Tibial nerve (tissue), 4 donors: ENCODE results near the gene EMC9.

Experiments
- EP300 ChIP-seq, 2 donors: sonication (generic); formaldehyde crosslinking; IDR thresholded peaks; one replicate each; pipeline ENCODE4 v1.6.1; 2017; ENCODE audit warnings: antibody characterized with exemption in 2 of 2, mild to moderate bottlenecking in 1 of 2
- POLR2A ChIP-seq, 2 donors: fragments of 450-650 bp; IDR thresholded peaks; one replicate each; pipeline ENCODE4 v1.6.1; 2017; ENCODE audit warnings: antibody characterized with exemption in 2 of 2, mild to moderate bottlenecking in 2 of 2, moderate library complexity in 2 of 2
- TF ChIP-seq, protein P1 (sequence below), 5 experiments: fragments of 200-600 bp in 3 of 5; fragments of 450-650 bp in 2 of 5; sonication (generic) in 3 of 5; IDR thresholded peaks; one replicate each; pipeline ENCODE4 v1.5.1; 2016 to 2019; ENCODE audit warnings: antibody characterized with exemption in 5 of 5, mild to moderate bottlenecking in 3 of 5, moderate library complexity in 2 of 5

DNA sequence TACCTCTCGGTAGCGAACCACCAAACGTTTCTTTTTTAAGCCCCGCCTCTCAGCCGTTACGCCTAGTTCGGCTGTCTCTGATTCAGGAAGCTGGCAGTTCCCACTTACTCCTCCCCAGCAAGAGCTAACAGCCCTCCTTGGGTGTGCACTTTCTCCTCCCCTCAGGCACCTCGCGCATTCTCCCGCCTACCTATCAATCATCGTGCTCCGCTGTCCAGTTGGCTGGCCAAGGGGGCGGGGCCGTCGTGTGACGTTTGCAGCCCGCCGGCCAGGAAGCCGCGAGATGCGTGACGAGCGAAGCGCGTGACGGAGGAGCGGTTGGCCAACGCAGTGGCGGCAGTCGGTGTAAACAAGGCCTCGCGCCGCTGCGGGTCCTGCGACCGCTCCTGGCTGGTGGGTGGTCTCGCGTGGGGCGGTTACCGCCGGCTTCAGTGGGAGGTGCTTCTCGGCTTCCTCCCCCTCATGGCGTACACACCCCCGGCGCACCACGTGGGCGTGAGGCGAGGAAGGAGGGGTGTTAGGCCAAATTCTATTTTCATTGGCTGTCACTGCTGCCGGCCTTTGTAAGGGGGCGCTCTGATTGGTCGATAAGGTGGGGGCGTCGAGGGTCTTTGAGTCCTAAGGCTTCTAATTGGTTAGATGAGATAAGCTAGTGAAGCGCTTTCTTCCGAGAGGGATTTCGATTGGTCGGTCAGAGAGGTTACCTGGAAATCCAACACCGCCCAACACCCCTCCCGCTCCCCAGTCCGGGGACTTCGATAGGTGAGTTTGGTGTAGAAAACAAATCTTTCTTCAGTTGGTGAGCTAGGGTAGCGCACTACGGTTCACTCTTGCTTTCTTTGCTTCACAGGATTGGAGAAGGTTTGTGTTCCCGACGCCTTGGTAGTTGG, 26.6 kb downstream of the EMC9 start, which contains the start of the genes DCAF11 and NRL:
- TF ChIP-seq, protein P1, sequence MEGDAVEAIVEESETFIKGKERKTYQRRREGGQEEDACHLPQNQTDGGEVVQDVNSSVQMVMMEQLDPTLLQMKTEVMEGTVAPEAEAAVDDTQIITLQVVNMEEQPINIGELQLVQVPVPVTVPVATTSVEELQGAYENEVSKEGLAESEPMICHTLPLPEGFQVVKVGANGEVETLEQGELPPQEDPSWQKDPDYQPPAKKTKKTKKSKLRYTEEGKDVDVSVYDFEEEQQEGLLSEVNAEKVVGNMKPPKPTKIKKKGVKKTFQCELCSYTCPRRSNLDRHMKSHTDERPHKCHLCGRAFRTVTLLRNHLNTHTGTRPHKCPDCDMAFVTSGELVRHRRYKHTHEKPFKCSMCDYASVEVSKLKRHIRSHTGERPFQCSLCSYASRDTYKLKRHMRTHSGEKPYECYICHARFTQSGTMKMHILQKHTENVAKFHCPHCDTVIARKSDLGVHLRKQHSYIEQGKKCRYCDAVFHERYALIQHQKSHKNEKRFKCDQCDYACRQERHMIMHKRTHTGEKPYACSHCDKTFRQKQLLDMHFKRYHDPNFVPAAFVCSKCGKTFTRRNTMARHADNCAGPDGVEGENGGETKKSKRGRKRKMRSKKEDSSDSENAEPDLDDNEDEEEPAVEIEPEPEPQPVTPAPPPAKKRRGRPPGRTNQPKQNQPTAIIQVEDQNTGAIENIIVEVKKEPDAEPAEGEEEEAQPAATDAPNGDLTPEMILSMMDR (IDR thresholded peaks at IDR 0.05), result peak in 2 of 5 experiments; percentile 46 to 63
- TF ChIP-seq EP300 (IDR thresholded peaks at IDR 0.05) (peak; percentile 92 to 99), POLR2A (IDR thresholded peaks at IDR 0.05) (peak in 1 of 2 donors; percentile 53)
